Mucosa of rectum (tissue), 2 donors: Measurements from ENCODE around the gene ULK2.

Experiments used
- H3K27ac ChIP-seq, 2 donors: one replicate each; pipeline ENCODE4 v1.7.0; 2013; ENCODE audit warnings: inconsistent platforms in 2 of 2, low read depth in 2 of 2, low read length in 2 of 2
- H3K27me3 ChIP-seq, 2 donors: one replicate each; pipeline ENCODE4 v1.7.0; 2013; ENCODE audit warnings: low read length in 2 of 2; ENCODE audit not compliant: control insufficient read depth in 2 of 2, insufficient read depth in 2 of 2
- H3K36me3 ChIP-seq, 2 donors: one replicate each; pipeline ENCODE4 v1.7.0; 2013; ENCODE audit warnings: low read length in 2 of 2; ENCODE audit not compliant: control insufficient read depth in 2 of 2, insufficient read depth in 2 of 2
- H3K4me1 ChIP-seq, 2 donors: one replicate each; pipeline ENCODE4 v1.7.0; 2013; ENCODE audit warnings: low read length in 2 of 2, mild to moderate bottlenecking in 1 of 2; ENCODE audit not compliant: control insufficient read depth in 2 of 2, insufficient read depth in 2 of 2
- H3K4me3 ChIP-seq, 2 donors: one replicate each; pipeline ENCODE4 v1.7.0; 2013; ENCODE audit warnings: low read length in 2 of 2
- H3K9ac ChIP-seq, 2 donors: one replicate each; pipeline ENCODE4 v1.7.0; 2013; ENCODE audit warnings: low read length in 2 of 2, low read depth in 1 of 2, mild to moderate bottlenecking in 1 of 2
- H3K9me3 ChIP-seq, 2 donors: one replicate each; pipeline ENCODE4 v1.7.0; 2013; ENCODE audit warnings: low read length in 2 of 2; ENCODE audit not compliant: control insufficient read depth in 2 of 2
- donor health status: healthy.
- donor health status: Normal muscosa, but diverticular disease.

Gene ULK2

GRCh38 chr17:19748807-19749193 lies 118.9 kb downstream of the ULK2 start:
- peak overlapping the region in 1 of 2 donors; percentile 16 for H3K27ac ChIP-seq
- H3K9me3 ChIP-seq: no peaks in the 10 kb centered on the region
- no peaks in the 10 kb centered on the region for H3K27me3 ChIP-seq
- no peaks in the 10 kb centered on the region for H3K36me3 ChIP-seq
- peaks cover 27 to 41% of the 10 kb centered on the region in 2 donors for H3K4me1 ChIP-seq
- no peak overlapping the region for H3K4me3 ChIP-seq
- no peak overlapping the region for H3K9ac ChIP-seq

- Histone ChIP-seq H3K27me3 (no peaks in the 10 kb centered on the region), H3K36me3 (no peaks in the 10 kb centered on the region), H3K9me3 (no peaks in the 10 kb centered on the region), H3K4me1 (peaks cover 23 to 36% of the 10 kb centered on the region in 2 donors), H3K9ac (no peak within 1 kb of the TSS), H3K4me3 (peak within 1 kb of the TSS in 1 of 2 donors; percentile 37), H3K27ac (peak within 1 kb of the TSS in 1 of 2 donors; percentile 16)
These were observed 119.6 kb downstream of the ULK2 start, which contains the start of gene ALDH3A1 for GRCh38 chr17:19747829-19748806. Gene ALDH3A1, minus strand, starts transcription at chr17:19748298. Its CDS starts 3,169 bp downstream, at chr17:19745129.

DNA sequence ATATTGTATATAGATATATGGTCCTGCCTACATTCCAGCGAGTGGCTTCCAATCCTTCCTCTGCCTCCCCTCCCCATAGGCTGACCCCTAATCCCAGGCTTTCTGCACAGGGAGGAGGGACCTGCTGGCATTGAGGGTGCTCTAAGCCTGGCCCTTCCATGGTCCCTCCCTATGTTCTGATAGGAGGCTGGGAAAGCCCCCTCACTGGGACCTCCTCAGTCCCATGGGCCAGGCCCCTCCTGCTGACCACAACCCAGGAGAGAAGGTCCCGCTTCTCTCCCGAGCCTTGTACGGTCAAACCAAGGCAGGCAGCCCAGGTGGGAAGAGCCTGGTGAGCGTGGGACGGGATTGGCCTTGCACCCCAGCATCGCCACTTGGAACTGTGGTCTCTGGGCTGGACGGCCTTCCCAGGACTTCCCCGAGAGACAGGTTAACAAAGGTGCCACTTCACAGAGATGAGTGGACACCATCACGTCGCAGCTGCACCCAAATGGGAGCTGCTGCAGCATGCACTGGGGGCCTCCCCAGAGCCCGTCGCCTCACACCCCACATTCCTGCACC lies 120.5 kb downstream of the ULK2 start:
- peaks cover 23 to 30% of the 10 kb centered on the region in 2 donors for H3K4me1 ChIP-seq
- no peaks in the 10 kb centered on the region for H3K27me3 ChIP-seq
- no peak overlapping the region for H3K4me3 ChIP-seq
- H3K9me3 ChIP-seq: no peaks in the 10 kb centered on the region
- no peak overlapping the region for H3K27ac ChIP-seq
- H3K36me3 ChIP-seq: no peaks in the 10 kb centered on the region
- no peak overlapping the region for H3K9ac ChIP-seq

DNA sequence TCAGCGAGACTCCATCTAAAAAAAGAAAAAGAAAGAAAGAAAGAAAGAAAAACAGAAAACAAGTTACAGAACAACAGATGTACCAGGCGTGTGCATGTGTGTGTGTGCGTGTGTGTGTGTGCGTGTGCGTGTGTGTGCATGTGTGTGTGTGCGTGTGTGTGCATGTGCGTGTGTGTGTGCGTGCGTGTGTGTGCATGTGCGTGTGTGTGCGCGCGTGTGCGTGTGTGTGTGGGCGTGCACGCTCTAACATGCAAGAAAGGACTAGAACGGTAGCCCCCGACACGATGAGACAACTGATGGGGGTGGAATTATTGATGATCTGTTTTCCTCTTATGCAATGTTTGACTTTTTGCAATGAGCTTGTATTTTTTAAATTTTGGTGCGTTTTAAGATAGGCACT lies 121.2 kb downstream of the ULK2 start:
- Histone ChIP-seq H3K9me3 (no peaks in the 10 kb centered on the region), H3K9ac (no peak overlapping the region), H3K36me3 (no peaks in the 10 kb centered on the region), H3K4me1 (peaks cover 23 to 30% of the 10 kb centered on the region in 2 donors), H3K4me3 (no peak overlapping the region), H3K27me3 (no peaks in the 10 kb centered on the region), H3K27ac (no peak overlapping the region)

- Histone ChIP-seq H3K4me1 (peaks cover 23 to 30% of the 10 kb centered on the region in 2 donors), H3K9me3 (no peaks in the 10 kb centered on the region), H3K9ac (peak overlapping the region; percentile 54 to 81), H3K27ac (peak overlapping the region; percentile 84 to 85), H3K27me3 (no peaks in the 10 kb centered on the region), H3K36me3 (no peaks in the 10 kb centered on the region), H3K4me3 (peak overlapping the region; percentile 55 to 65)
These were observed 122.6 kb downstream of the ULK2 start for GRCh38 chr17:19744922-19745757.

GRCh38 chr17:19744492-19744891 lies 123.2 kb downstream of the ULK2 start:
- H3K27ac ChIP-seq: peak overlapping the region; percentile 84 to 85

GRCh38 chr17:19743101-19744100 lies 124.3 kb downstream of the ULK2 start:
- H3K27ac ChIP-seq: no peak overlapping the region
- H3K4me1 ChIP-seq: peaks cover 18 to 25% of the 10 kb centered on the region in 2 donors
- no peaks in the 10 kb centered on the region for H3K36me3 ChIP-seq
- H3K9ac ChIP-seq: no peak overlapping the region
- no peaks in the 10 kb centered on the region for H3K27me3 ChIP-seq
- H3K9me3 ChIP-seq: no peaks in the 10 kb centered on the region
- H3K4me3 ChIP-seq: no peak overlapping the region

More at GRCh38 chr17:19744492-19744891, 123.2 kb downstream of the ULK2 start:
- Histone ChIP-seq H3K9me3 (no peaks in the 10 kb centered on the region), H3K36me3 (no peaks in the 10 kb centered on the region), H3K27me3 (no peaks in the 10 kb centered on the region), H3K4me3 (peak overlapping the region; percentile 65), H3K4me1 (peaks cover 23 to 30% of the 10 kb centered on the region in 2 donors), H3K9ac (peak overlapping the region in 1 of 2 donors; percentile 71)

- H3K36me3 ChIP-seq: no peaks in the 10 kb centered on the region
- H3K4me3 ChIP-seq: no peak overlapping the region
- H3K9ac ChIP-seq: no peak overlapping the region
- H3K9me3 ChIP-seq: no peaks in the 10 kb centered on the region
- H3K27me3 ChIP-seq: no peaks in the 10 kb centered on the region
- peaks cover 9 to 18% of the 10 kb centered on the region in 2 donors for H3K4me1 ChIP-seq
- no peak overlapping the region for H3K27ac ChIP-seq
These were observed 125.2 kb downstream of the ULK2 start for GRCh38 chr17:19742495-19742894.
